ENCODE measurements around the gene IQSEC1. TPM values are rescaled to one million over a fixed set of nuclear protein-coding genes. Genes with fewer than 3 reads are reported as not detected.
A peak's percentile ranks its signal among the peaks of the same experiment; 100 is the strongest.

The IQSEC1 gene
- total and polyA plus RNA-seq, 9 of the 15 experiments (the other 6 are each of a cell fraction or from before 2014, with no cell fraction given), result 0.56 to 39.0 (median 6.8) TPM

DNA sequence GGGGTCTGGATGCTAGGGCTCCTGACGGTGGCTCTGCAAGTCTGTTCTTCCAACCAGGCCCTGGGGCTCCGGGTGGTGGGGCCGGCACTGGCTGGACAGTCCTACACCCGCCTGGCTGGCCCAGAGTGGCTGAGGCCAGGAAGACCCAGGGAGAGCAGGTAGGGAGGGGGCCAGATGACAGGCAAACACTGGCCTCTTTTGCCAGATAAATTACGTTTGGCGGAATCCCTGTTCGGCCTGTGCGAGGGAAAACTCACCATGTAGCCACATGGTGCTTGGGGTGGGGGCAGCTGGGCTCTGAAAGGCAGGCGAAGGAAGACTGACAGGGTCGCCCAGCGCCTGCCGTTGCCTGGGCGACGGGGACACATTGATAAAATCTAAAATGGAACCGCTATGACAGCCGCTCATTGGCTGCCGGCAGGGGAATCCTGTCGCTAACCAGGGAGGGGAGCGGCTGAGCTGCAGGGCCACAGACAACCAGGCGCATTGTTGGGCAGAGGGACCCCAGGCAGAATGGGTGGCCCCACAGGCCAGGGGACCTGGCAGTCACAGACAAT lies 30.4 kb downstream of the IQSEC1 start:
- peaks cover 62 to 87% of the 10 kb centered on the region in 2 experiments for H3K27me3 ChIP-seq (ENCODE audit: control insufficient read depth in 2 of 2, insufficient read depth in 2 of 2, low read length in 2 of 2)
- no peaks in the 10 kb centered on the region for H3K9me1 ChIP-seq (ENCODE audit: control insufficient read depth, insufficient read depth, low read length)
- ChIA-PET CTCF (ENCODE audit: low intra/inter-chr PET ratio) (no interaction called here), POLR2A (interaction anchor here (0.5 kb wide), 1 partner anchor 167 kb away, joined by 3 read pairs; no protein-coding TSS in a partner anchor)
- no peaks in the 10 kb centered on the region; the same call in 1 of the 2 replicates for H3K9me3 ChIP-seq (replicated peaks; ENCODE audit: control insufficient read depth, insufficient read depth, low read depth, low read length)
- H3K9ac ChIP-seq (ENCODE audit: insufficient read depth in 1 of 2, low read depth in 2 of 2, low read length in 2 of 2), result peak overlapping the region in 1 of 2 experiments; percentile 47; a peak in 2 of 4 replicates
- ATAC-seq, result peak; percentile 66
- FAIRE-seq, result peak; percentile 64
- no peaks in the 10 kb centered on the region for H3K79me2 ChIP-seq (ENCODE audit: control insufficient read depth, insufficient read depth, low read length)
- no peak overlapping the region; the same call in 1 of the 2 replicates for H3K4me2 ChIP-seq (ENCODE audit: insufficient read depth, low read length)
- no peak overlapping the region for H2AFZ ChIP-seq (ENCODE audit: low read depth, low read length)
- BruUV-seq (replicated peaks), result no TSS peak
- in situ Hi-C loops (cut with MboI) (no loop called here), intact Hi-C loops (cut with micrococcal nuclease) (no loop called here)
- H3K4me1 ChIP-seq (replicated peaks in 1 of 2; ENCODE audit: control insufficient read depth in 2 of 2, insufficient read depth in 2 of 2, low read length in 2 of 2), result peaks cover 6 to 48% of the 10 kb centered on the region in 2 experiments; a peak in 4 of 5 replicates
- no peak overlapping the region for H3K4me3 ChIP-seq
- 10% methylated on average over 20 of the region's 20 CpGs for WGBS (ENCODE audit: insufficient coverage, low coverage, missing lambda C conversion rate)
- H3K27ac ChIP-seq (ENCODE audit: extremely low read depth, low read depth, low read length), result no peak overlapping the region
- H3K36me3 ChIP-seq (ENCODE audit: control insufficient read depth, insufficient read depth, low read length), result no peaks in the 10 kb centered on the region
- DNase-seq (ENCODE audit: extremely low read depth in 1 of 4, low spot score in 3 of 4), result peak; percentile 41 to 82 (median 80)
- H4K20me1 ChIP-seq (replicated peaks; ENCODE audit: control insufficient read depth, insufficient read depth, low read length), result peaks cover 6% of the 10 kb centered on the region; the same call in 1 of the 2 replicates
- TF ChIP-seq RFX1 (IDR thresholded peaks at IDR 0.05) (peak; percentile 93), NELFE (IDR thresholded peaks at IDR 0.05; ENCODE audit: insufficient read depth, insufficient read length) (no peak), GATA2 (CRISPR knock-in tag; IDR thresholded peaks at IDR 0.05) (peak; percentile 34; the same call in 1 of the 2 replicates), YY1 (IDR thresholded peaks at IDR 0.05; ENCODE audit: borderline replicate concordance in 1 of 3, control insufficient read depth in 1 of 3, extremely low read depth in 1 of 3, insufficient read depth in 3 of 3, insufficient read length in 1 of 3, insufficient replicate concordance in 2 of 3, low read depth in 1 of 3, low read length in 2 of 3) (peak; percentile 27 to 70 (median 60)), BCOR (IDR thresholded peaks at IDR 0.05) (no peak), BMI1 (IDR thresholded peaks at IDR 0.05; ENCODE audit: low read length) (peak; percentile 78), KAT7 (CRISPR knock-in tag; IDR thresholded peaks at IDR 0.05; ENCODE audit: borderline replicate concordance) (no peak), RBFOX2 (IDR thresholded peaks at IDR 0.05; ENCODE audit: low read depth, low read length) (no peak), GABPB1 (CRISPR knock-in tag; IDR thresholded peaks at IDR 0.05) (no peak), MTF1 (CRISPR knock-in tag; IDR thresholded peaks at IDR 0.05; ENCODE audit: borderline replicate concordance) (no peak), SRF (CRISPR knock-in tag; IDR thresholded peaks at IDR 0.05) (no peak), ZNF511 (CRISPR knock-in tag; IDR thresholded peaks at IDR 0.05) (no peak), FOXA3 (CRISPR knock-in tag; conservative IDR thresholded peaks at IDR 0.05 in 1 of 2, IDR thresholded peaks at IDR 0.05 in 1 of 2) (no peak), ZNF408 (CRISPR knock-in tag; IDR thresholded peaks at IDR 0.05; ENCODE audit: low read depth) (no peak), PKNOX1 (IDR thresholded peaks at IDR 0.05) (peak; percentile 80)
- TF ChIP-seq, protein P1, sequence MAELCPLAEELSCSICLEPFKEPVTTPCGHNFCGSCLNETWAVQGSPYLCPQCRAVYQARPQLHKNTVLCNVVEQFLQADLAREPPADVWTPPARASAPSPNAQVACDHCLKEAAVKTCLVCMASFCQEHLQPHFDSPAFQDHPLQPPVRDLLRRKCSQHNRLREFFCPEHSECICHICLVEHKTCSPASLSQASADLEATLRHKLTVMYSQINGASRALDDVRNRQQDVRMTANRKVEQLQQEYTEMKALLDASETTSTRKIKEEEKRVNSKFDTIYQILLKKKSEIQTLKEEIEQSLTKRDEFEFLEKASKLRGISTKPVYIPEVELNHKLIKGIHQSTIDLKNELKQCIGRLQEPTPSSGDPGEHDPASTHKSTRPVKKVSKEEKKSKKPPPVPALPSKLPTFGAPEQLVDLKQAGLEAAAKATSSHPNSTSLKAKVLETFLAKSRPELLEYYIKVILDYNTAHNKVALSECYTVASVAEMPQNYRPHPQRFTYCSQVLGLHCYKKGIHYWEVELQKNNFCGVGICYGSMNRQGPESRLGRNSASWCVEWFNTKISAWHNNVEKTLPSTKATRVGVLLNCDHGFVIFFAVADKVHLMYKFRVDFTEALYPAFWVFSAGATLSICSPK (IDR thresholded peaks at IDR 0.05; ENCODE audit: borderline replicate concordance), result no peak
- TF ChIP-seq, protein P2, sequence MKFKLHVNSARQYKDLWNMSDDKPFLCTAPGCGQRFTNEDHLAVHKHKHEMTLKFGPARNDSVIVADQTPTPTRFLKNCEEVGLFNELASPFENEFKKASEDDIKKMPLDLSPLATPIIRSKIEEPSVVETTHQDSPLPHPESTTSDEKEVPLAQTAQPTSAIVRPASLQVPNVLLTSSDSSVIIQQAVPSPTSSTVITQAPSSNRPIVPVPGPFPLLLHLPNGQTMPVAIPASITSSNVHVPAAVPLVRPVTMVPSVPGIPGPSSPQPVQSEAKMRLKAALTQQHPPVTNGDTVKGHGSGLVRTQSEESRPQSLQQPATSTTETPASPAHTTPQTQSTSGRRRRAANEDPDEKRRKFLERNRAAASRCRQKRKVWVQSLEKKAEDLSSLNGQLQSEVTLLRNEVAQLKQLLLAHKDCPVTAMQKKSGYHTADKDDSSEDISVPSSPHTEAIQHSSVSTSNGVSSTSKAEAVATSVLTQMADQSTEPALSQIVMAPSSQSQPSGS (CRISPR knock-in tag; IDR thresholded peaks at IDR 0.05), result no peak
